Endothelial cell of umbilical vein (primary cell): ENCODE results near the gene IL12B.

Source experiments
- CTCF ChIP-seq, 2 donors: IDR thresholded peaks; 1 replicate in 1 of 2; 2 replicates in 1 of 2; pipeline ENCODE4 v1.5.1; 2011; ENCODE audit warnings: low read length in 2 of 2, mild to moderate bottlenecking in 2 of 2, moderate library complexity in 2 of 2, control low read depth in 1 of 2, inconsistent platforms in 1 of 2, low read depth in 1 of 2; ENCODE audit not compliant: insufficient read depth in 1 of 2; ENCODE audit errors: extremely low read depth in 1 of 2
- EZH2 ChIP-seq: IDR thresholded peaks from 2 replicates; pipeline ENCODE4 v1.6.1; 2012; ENCODE audit warnings: borderline replicate concordance, low read depth, mild to moderate bottlenecking, moderate library complexity, low read length, inconsistent platforms; ENCODE audit not compliant: severe bottlenecking
- FOS ChIP-seq: IDR thresholded peaks from 2 replicates; pipeline ENCODE4 v1.6.1; 2011; ENCODE audit warnings: mild to moderate bottlenecking, low read length, moderate library complexity, borderline replicate concordance; ENCODE audit not compliant: insufficient read depth
- GATA2 ChIP-seq: IDR thresholded peaks from 2 replicates; pipeline ENCODE4 v1.7.0; 2011; ENCODE audit warnings: low read depth, mild to moderate bottlenecking, moderate library complexity, mixed read lengths, low read length; ENCODE audit not compliant: insufficient read length, insufficient read depth
- JUN ChIP-seq: IDR thresholded peaks from 2 replicates; pipeline ENCODE4 v1.6.1; 2011; ENCODE audit warnings: borderline replicate concordance, low read depth; ENCODE audit not compliant: insufficient read length, insufficient read depth
- MYC ChIP-seq: IDR thresholded peaks from one replicate; pipeline ENCODE4 v1.6.1; 2011; ENCODE audit warnings: mild to moderate bottlenecking, low read depth, low read length
- POLR2A ChIP-seq: IDR thresholded peaks from 2 replicates; pipeline ENCODE4 v1.6.1; 2012; ENCODE audit warnings: low read depth, mild to moderate bottlenecking, control low read depth, low read length
- POLR2AphosphoS5 ChIP-seq: IDR thresholded peaks from 2 replicates; pipeline ENCODE4 v1.6.1; 2012; ENCODE audit warnings: low read depth, mild to moderate bottlenecking, control low read depth, low read length, moderate library complexity; ENCODE audit not compliant: insufficient read depth
- TF ChIP-seq, protein P1 (sequence below): IDR thresholded peaks from 2 replicates; pipeline ENCODE4 v1.6.1; 2011; ENCODE audit not compliant: insufficient read depth, insufficient read length

DNA sequence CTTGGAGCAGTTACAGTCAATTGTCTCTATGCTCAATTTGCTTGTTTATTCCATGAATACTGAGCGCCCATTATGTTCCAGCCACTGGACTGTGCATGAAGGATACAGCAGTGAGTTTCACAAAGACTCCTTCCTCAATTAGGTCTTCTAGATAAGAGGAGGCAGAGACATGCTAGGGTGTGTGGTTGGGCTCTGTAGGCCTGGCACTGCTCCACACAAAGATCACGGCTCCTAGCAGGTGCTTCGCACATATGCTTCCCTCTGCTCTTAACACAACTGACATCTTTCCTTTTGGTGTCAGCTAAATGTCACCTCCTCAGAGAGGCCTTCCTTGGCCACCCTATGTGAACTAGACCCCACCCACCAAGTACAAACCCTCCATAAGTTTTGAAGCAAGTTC, 10.9 kb downstream of the IL12B start:
- TF ChIP-seq CTCF (IDR thresholded peaks at IDR 0.05; ENCODE audit: extremely low read depth in 1 of 2, insufficient read depth in 1 of 2, low read depth in 1 of 2, low read length in 2 of 2), result no peak
- TF ChIP-seq EZH2, result no peak
- no peak for TF ChIP-seq POLR2AphosphoS5
- TF ChIP-seq POLR2A, result no peak
- no peak for TF ChIP-seq MYC
- TF ChIP-seq FOS, result no peak
- TF ChIP-seq, protein P1, sequence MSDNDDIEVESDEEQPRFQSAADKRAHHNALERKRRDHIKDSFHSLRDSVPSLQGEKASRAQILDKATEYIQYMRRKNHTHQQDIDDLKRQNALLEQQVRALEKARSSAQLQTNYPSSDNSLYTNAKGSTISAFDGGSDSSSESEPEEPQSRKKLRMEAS, result no peak
- no peak for TF ChIP-seq JUN
- TF ChIP-seq GATA2, result no peak
